GM19025 (cell line): Measurements from ENCODE around the gene TTLL10.

ENCODE experiments used
- ATAC-seq: cut with Tn5 transposase; IDR thresholded peaks from one replicate; pipeline ENCODE4 v1.9.1; 2021; ENCODE audit warnings: mild to moderate bottlenecking, low read depth, moderate library complexity; ENCODE audit not compliant: unreplicated experiment

The TTLL10 gene, protein sequence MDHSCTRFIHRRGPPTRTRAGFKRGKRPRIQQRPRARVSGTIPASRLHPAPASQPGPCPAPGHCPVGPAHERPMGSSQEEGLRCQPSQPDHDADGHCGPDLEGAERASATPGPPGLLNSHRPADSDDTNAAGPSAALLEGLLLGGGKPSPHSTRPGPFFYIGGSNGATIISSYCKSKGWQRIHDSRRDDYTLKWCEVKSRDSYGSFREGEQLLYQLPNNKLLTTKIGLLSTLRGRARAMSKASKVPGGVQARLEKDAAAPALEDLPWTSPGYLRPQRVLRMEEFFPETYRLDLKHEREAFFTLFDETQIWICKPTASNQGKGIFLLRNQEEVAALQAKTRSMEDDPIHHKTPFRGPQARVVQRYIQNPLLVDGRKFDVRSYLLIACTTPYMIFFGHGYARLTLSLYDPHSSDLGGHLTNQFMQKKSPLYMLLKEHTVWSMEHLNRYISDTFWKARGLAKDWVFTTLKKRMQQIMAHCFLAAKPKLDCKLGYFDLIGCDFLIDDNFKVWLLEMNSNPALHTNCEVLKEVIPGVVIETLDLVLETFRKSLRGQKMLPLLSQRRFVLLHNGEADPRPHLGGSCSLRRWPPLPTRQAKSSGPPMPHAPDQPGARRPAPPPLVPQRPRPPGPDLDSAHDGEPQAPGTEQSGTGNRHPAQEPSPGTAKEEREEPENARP

DNA sequence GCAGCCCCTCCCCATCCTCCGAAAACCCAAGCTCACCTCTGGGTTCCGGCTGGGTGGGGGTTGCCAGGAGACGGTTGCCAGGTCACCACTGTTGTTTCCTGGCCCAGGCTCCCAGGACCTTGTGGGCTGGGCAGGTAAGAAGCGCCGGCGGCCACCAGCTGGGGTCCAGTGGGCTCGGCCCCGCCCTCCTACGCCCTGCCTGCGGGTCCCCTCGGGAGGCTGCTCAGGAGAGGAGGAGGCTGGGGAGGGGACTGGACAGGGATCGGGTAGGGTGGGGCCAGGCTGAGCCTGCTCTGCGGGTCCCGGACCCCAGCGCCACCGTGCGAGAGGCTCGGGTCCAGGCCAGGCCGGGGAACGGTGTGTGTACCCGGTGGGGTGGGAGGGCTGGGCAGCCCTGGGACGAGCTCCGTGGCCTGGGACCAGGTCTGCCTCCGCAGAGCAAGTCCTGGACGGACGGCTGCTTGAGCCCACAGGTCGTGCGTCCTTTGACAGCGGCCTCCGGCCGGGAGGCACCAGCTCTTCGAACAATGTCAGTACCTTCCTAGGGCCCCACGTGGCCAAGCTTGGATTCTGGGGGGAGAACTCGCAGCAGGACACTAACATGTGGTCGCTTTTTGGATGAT, at the start of gene TTLL10:
TSS of gene TTLL10 (plus strand) at position 88 of the 623 bp plus-strand sequence. CDS start 5,336 bp downstream, outside the sequence.
- ATAC-seq = no peak

DNA sequence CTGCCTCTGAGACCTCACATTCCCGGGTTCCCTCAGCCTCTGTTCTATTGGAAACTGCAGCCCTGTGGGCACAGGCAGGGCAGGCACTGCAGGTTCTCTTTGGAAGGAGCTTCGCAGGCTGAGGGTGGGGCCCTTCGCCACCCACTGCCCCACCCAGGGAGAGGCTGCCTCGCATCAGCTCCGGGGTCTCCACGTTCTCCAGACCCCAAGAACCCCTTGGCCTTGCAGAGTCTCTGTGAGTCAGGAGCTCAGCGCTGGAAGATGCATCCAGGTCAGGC, 49.2 kb upstream of the TTLL10 start:
- ATAC-seq = no peak

DNA sequence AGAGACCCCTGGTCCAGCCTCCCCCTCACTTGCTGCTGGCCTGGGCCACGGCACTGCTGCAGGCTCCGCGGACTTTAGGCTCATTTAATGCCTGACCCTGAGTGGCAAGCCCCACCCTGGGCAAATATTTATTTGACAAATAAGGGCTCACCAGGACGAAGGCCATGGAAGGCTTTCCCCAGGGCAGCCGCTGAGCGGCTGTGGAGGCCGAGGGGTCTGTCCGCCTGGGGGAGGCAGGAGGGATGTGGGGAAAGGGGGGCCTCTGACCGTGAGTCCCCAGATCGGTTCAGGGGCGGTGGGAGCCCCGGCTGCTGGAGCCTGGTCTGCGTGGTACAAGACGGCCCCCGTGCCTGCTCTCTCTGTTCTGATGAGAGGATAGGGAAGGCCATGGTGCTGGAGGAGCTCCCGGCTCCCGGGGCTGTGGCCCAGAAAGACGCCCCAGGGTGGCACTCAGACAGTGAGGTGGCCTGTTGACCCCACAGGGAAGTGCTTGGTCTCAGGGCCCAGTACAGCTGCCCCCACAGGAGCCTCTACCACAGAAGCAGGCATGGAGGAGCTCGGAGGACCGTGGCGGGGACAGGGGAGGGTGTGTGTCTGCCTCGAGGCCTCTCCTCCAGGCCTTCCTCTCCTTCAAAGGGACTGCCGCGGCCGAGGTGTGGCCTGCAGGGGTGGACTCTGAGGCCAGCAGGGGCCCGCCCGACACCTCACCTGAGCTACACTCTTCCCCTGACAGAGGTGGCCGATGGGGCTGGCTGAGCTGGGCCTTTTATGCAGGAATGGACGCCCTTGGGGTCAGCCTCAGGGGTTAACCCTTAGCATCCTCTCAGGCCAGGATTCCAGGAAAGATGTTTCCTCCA, 48.7 kb upstream of the TTLL10 start:
- no peak for ATAC-seq

DNA sequence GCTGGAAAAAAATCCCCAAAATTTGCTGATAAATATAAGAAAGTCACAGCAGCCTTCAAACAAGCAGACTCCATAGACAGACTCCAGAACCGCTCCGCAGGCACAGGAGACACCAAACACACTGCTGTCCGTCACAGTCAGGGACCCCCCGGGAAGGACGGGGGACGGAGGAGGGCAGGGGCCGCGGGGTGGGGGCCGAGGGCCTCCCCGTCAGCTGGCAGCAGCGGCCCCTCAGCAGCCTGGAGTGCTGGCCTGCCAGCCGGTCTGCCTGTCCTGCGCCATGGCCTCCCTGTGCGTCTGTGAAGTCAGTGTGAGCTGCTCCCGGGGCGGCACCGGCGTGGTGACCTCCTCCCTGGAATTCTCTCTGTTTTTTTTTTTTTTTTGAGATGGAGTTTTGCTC, 47.7 kb upstream of the TTLL10 start:
- ATAC-seq = no peak

DNA sequence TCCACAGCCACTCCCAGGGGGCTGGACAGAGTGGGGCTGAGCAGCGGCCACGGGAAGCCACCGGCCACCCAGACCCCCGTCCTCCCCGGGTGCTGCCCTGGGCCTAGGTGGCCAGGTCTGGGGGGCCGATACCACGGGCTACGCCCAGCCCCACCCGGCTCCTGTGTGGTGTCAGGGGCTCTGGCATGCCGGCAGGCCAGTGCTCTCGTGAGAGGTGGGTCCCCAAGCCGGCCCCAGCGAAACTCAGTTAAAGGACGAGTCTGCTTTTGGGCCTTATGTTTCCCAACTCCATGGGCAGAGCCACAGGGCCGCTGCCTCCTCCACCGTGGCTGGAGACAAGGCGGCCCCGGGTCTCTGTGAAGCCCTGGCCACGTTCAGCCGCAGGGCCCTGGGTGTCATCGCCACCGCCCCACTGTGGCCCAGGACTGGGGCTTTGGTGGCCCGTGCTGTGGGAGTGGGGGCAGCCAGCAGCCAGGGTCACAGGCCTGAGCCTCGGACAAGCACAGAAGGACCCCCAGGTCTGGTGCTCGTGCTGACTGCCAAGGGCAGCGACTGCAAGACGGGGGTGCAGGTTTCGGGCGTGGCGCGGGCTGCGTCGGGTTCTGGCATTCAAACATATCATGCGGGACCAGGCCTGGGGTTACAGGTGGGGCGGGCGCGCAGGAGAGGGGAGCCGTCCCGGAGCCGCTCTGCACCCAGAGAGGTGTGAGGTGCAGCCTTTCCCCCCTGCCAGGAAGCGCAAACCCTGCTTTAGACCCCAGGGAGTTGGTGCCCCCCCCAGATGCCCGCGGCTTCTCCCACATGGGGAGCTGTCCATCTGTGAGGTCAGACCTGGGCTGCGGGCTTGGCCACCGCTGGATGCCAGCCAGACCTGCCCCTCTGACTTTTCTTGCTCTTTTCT, 45.9 kb upstream of the TTLL10 start:
- ATAC-seq = no peak

DNA sequence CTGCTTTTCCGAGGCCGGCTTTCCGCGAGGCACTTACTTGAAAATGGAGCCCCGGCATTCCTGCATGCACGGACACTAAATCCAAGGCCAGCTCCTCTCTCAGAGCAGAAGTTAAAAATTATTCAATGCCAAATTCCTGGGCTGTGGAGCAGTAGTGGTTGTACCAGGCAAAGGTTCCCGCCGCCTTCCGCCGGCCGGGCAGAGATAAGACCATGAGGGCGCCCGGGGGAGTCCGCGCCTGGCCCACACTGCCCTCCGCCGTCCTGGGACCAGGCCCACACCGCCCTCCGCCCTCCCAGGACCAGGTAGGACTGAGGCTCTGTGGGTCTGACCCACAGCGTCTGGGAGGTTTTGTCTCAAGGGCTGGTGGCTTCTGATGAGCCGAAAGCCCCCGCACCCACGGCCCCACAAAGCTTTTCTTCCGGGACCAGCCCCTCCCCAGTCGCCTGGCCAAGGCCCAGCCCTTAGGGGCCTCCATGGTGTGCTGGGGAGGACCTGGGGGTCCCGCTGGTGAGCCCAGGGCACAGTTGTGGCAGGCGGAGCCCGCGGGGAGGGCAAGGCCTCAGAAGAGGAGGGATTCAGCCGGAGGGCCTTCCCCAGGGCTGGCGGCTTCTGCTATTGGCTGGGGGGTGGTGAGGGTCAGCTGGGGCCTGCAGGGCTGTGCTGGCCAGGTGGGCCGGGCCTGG, 45.1 kb upstream of the TTLL10 start:
- ATAC-seq = no peak

DNA sequence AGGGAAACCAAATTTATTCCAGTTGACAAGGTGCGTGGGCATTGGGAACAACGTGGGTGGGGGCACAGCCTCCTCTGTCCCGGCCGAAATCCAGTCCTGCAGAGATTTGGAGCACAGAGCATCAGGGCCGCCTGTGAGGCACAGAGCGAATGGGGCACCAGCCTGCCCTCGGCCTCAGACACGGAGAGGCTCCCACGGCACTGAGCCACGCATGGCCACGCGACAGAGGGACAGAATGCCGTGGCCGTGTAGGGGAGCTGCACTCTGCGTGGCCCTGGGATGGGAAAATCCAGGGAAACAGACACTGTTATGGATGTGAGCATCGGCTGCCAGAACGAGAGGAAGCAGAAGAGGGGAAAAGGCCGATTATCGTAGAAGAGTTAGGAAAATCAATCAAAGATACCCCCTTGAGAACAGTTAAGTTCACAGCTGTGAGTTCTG, 44.3 kb upstream of the TTLL10 start:
- no peak for ATAC-seq

DNA sequence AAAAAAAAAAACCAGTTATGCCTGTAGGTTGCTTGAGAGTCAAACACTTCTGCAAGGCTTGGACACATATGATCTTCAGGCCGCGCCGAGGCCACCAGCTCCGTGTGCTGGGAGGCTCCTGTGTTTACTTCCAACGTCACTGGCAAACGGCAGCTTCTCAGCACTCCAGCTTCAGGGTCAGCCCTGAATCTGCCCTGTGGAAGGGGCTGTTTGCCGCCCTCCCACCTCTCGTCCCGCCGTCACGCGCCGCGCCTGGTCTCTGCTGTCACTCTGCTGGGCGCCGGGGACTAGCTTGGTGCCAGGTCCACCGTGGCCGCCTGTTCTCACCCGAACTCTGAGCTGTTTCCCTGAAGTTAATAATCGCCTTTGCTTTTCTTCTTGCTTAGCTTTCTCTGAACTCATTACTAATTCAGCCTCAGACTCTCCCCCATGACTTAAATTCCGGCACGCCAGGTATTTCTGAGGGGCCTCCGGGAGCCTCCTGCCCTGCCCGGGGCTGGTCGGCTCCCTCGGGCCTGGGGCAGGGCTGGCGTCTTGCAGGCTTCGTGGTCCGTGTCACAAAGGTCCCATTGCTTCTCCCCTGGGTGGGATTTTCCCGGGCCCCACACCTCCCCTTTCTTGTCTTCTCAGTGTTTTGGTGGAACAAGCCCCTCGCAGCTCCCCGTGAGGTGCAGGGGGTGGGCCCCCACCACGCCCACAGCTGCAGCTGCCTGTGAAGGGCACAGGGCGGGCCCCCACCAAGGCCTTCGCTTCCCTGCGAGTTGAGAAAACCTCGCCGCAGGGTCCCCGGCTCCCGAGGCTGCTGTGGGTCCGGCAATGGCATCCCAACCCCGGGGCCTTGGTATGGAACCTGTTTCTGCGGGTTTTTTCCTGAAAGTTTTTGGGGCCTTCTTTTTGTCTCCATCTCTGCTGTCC, 43.2 kb upstream of the TTLL10 start:
- no peak for ATAC-seq

DNA sequence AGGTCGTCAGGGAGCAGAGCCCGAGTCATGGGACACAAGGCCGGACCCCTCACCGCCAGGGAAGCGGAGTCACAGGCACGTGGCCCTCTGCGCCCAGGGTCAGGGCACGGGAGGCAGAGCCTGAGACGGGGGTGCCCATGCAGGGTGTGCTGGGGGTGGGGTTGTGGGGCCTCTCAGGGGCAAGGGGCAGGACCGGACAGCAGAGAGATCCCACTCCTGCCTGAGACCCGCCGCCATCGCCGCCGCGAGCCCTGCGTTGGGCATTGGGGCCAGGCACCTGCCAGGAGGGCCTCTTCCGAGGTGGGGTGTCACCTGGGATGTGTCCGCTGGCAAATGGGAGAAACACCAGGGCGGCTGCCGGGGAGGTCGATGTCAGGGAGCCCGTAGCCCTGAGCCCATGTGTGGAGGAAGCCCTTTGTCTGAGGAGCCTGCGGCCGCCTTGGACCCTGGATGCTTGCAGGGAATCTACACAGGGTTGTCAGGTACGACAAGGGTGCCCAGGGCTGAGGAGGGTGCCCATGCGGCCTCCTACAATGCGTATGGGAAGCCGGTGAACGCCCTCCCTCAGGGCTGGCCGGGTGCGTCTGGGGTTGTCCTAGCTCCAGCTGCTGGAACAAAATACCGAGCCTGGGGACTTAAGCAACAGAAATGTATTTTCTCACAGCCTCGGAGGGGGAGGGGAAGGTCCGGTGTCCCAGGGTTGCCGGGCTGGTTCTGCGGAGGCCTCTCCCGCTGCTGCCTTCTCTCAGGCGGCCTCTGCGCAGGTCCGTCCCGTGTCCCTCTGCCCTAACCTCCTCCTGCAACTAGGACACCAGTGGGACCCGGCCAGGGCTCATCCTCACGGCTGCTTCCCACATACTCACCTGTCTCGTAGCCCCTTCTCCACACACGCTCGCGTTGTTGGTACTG, 41.4 kb upstream of the TTLL10 start:
- no peak for ATAC-seq

DNA sequence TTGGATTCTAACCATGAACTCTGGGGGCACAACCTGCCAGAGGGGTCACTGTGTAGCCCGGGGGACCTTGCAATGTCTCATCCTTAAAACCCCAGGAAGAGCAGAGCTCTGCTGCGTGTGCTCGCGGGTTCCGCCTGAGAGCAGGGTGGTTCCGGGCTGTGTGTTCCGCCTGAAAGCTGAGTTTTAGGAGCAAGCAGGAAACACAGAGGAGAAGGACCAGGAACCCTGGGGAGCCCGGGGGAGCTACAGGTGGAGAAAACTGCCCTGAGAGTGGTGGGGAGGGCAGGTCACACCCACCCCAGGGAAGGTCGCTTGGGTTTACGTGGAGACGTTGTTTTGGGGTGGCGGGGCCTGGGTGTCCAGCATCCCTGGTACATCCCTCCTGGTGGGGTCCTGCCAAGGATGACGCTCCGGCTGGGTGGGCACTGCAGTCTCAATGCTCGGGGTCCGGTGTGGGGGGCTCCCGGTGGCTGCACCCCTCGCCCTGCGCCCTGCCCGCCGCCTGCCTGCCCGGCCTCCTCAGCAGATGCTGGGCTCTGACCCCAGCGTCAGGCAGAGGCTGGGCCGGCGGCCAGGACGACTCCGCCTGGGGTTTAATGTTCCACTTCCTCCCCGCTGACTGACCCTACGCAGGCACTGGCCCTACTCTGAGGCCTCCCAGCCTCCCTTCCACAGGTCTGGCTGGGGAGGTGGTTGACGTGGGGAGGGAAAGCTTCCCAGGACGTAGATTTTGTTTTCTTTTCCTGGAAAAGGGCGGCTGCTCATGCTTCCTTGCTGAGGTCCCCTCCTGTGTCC, 40.5 kb upstream of the TTLL10 start:
- ATAC-seq = no peak

DNA sequence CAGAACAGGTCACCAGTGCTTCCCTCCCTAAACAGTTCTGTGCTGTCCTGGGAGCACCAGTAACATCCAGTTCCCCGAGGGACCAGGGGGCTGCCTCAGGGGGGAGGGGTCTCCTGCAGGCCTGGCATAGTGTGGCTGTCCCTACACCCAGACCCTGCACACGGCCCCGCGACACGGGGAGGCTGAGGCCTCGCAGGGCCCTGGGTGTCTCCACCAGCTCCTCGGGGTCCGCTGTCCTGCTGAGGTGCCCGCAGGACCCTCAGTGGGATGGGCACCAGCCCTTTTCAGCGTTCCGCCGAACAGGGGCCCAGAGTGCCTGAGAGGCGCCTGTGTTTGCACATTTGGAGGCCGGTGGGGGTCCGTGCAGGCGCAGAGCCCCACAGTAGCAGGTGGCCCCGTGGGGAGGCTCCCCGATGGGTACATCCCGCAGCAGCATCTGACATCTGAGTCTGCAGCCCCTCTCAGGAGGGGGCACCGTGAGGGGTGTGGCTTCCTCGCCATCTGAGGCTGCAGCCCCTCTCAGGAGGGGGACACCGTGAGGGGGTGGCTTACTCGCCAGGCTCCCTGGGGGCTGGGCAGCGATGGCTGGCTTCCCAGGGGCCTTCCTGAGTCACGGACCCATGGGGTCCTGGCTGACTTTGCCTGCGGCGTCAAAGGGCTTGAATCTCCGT, 39.2 kb upstream of the TTLL10 start:
- ATAC-seq = no peak

DNA sequence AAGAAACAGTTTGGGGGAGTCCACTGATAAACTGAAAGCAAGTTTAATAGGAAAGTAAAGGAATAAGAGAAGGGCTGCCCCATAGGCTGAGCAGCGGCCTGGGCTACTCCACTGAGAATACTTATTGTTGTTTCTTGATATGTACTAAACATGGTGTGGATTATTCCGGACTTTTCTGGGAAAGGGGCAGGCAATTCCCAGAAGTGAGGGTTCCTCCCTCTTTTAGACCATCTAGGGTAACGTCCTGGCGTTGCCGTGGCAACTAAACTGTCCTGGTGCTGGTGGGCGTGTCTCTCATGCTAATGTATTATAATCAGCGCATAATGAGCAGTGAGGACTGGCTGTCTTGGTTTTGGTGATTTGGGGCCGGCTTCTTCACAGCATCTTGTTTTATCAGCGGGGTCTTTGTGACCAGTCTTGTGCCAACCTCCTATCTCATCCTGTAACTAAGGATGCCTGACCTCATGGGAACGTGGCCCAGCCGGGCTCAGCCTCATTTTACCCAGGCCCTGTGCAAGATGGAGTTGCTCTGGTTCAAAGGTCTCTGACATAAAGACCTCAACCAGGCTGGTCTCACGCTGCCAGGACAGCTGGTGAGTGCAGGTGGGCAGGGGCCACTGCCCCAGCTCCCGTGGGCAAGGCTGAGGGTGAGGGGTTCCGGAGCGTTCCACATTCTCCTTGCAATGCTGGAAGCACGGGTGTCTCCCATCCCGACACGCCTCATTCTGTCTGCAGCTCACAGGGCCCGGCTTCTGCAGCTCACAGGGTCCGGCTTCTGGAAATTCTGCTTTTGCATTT, 38.1 kb upstream of the TTLL10 start:
- ATAC-seq = no peak

DNA sequence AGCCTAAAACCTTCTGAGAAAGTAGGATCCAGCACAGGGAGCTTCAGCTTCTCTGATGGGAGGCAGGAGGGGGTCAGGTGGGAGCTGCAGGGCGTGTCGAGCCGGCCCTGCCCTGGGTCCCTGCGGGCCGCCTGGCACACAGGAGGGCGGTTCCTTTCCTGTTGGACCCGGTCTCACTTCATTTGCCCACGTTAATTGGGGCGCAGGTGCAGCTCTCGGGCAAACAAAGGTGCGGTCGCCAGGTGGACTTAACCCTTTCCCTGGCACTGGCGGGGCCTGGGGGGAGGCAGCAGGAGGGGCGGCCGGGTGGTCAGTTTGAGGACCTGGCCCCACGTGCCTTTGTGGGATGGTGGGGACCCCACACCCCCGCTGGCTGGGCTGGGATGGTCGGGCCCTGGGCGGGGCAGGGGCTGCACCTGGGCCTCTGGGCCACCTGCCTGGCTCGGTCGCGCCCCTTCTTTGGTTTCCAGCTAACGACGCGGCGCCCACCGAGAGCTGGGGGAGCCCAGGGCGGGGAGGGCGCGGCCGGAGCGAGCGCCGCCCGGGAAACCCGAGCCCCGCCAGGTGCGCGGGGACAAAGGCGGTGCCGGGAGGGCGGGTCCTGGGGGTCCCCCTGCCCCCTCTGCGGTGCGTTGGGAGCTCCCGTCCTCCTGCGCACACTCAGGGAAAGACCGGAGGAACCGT, 37.0 kb upstream of the TTLL10 start:
- no peak for ATAC-seq

DNA sequence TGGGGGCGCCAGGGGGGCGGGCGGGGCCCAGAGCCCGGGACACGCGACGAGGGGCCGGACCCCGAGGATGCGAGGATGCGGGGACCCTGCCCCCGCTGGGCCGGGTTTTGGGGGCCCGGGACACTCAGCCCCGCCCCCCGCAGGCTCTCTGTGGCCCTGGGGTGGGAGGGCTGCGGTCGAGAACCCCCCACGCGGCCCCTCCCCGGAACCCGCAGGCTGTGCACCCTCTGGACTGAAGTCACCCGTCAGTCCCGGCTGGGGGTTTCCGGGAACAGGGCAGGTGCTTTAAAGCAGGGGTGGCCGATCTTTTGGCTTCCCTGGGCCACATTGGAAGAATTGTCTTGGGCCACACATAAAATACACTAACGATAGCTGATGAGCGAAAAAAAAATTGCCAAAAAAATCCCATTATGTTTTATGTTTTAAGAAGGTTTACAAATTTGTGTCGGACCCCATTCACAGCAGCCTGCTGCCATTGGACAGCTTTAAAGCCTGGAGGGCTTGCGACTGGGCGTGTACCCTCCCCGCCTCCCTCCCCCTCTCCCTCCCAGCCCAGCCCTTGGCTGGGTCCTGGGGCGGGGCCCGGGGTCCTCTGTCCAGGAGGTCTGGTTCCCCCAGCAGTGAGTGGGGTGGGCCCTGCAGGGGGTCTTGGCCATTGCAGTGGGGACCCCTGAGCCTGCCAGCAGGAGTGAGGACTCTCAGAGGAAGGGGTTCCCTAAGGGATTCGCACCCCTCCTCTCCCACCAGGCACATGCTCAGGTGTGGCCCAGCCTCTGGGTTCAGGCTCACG, 36.2 kb upstream of the TTLL10 start:
- no peak for ATAC-seq
